Ectodermal cell (in vitro differentiated cells): ENCODE results near the gene SLC25A40.
"Not testable (repeated sequence)": the region's sequence is repeated elsewhere in the genome, so short reads cannot be mapped to it uniquely, and the experiment has no call there.

Source experiments
- H3K27ac ChIP-seq: 2 replicates; pipeline ENCODE4 v1.7.0; 2013; ENCODE audit warnings: mild to moderate bottlenecking, low read depth, low read length; ENCODE audit not compliant: insufficient read depth, poor library complexity, severe bottlenecking
- H3K27me3 ChIP-seq: 2 replicates; pipeline ENCODE4 v1.7.0; 2013; ENCODE audit warnings: mild to moderate bottlenecking, low read length; ENCODE audit not compliant: insufficient read depth, control insufficient read depth, poor library complexity, severe bottlenecking
- H3K36me3 ChIP-seq: one replicate; pipeline ENCODE4 v1.7.0; 2013; ENCODE audit warnings: low read length; ENCODE audit not compliant: control insufficient read depth, insufficient read depth
- H3K4me1 ChIP-seq: one replicate; pipeline ENCODE4 v1.7.0; 2013; ENCODE audit warnings: low read length; ENCODE audit not compliant: control insufficient read depth, insufficient read depth
- H3K4me3 ChIP-seq: 2 replicates; pipeline ENCODE4 v1.7.0; 2013; ENCODE audit warnings: low read depth, low read length, control low read depth; ENCODE audit not compliant: insufficient read depth
- H3K9me3 ChIP-seq: 2 replicates; pipeline ENCODE4 v1.7.0; 2013; ENCODE audit warnings: mild to moderate bottlenecking, low read length, moderate library complexity; ENCODE audit not compliant: control insufficient read depth
- WGBS, 2 experiments: methylation state at CpG; one replicate each; pipeline ENCODE4 v1.1.7; 2013; ENCODE audit warnings: missing lambda C conversion rate in 2 of 2; 5-methylcytosine and 5-hydroxymethylcytosine counted together

Gene SLC25A40

GRCh38 chr7:87828383-87828782, 47.8 kb downstream of the SLC25A40 start:
- H3K36me3 ChIP-seq, H3K27me3 ChIP-seq, H3K9me3 ChIP-seq, H3K4me1 ChIP-seq, H3K4me3 ChIP-seq, H3K27ac ChIP-seq: not testable (repeated sequence)
- 75 to 94% methylated on average over 1 of the region's 1 CpG for WGBS, 2 experiments

GRCh38 chr7:87825369-87825768, 50.8 kb downstream of the SLC25A40 start:
- not testable (repeated sequence) for H3K4me1 ChIP-seq, H3K27ac ChIP-seq, H3K4me3 ChIP-seq, H3K9me3 ChIP-seq, H3K27me3 ChIP-seq, H3K36me3 ChIP-seq
- 94% methylated on average over 2 of the region's 2 CpGs for WGBS, 2 experiments

GRCh38 chr7:87822056-87822455, 54.1 kb downstream of the SLC25A40 start:
- H3K9me3 ChIP-seq, H3K27ac ChIP-seq, H3K36me3 ChIP-seq, H3K4me1 ChIP-seq, H3K4me3 ChIP-seq, H3K27me3 ChIP-seq: not testable (repeated sequence)
- WGBS, 2 experiments = 100% methylated on average over 2 of the region's 4 CpGs

- H3K27ac ChIP-seq = no peak overlapping the region
- no peak overlapping the region for H3K4me3 ChIP-seq
- H3K36me3 ChIP-seq = no peaks in the 10 kb centered on the region
- H3K4me1 ChIP-seq = no peaks in the 10 kb centered on the region
- H3K27me3 ChIP-seq = no peaks in the 10 kb centered on the region
- H3K9me3 ChIP-seq = no peaks in the 10 kb centered on the region
Observed at GRCh38 chr7:87818336-87818735, 57.8 kb downstream of the SLC25A40 start.

GRCh38 chr7:87816389-87816788, 59.8 kb downstream of the SLC25A40 start:
- Histone ChIP-seq H3K27me3 (no peaks in the 10 kb centered on the region), H3K36me3 (no peaks in the 10 kb centered on the region), H3K4me3 (no peak overlapping the region), H3K4me1 (no peaks in the 10 kb centered on the region), H3K9me3 (no peaks in the 10 kb centered on the region), H3K27ac (no peak overlapping the region)
- 71% methylated on average over 1 of the region's 1 CpG; no CpG with 5 or more reads in 1 of the 2 experiments for WGBS, 2 experiments

- Histone ChIP-seq H3K9me3 (no peaks in the 10 kb centered on the region), H3K27me3 (no peaks in the 10 kb centered on the region), H3K4me3 (no peak overlapping the region), H3K36me3 (no peaks in the 10 kb centered on the region), H3K4me1 (no peaks in the 10 kb centered on the region), H3K27ac (no peak overlapping the region)
- 100% methylated on average over 1 of the region's 2 CpGs; no CpG with 5 or more reads in 1 of the 2 experiments for WGBS, 2 experiments
Observed at GRCh38 chr7:87810726-87811125, 65.4 kb downstream of the SLC25A40 start.

- Histone ChIP-seq H3K4me1 (no peaks in the 10 kb centered on the region), H3K27me3 (no peaks in the 10 kb centered on the region), H3K4me3 (no peak overlapping the region), H3K9me3 (no peaks in the 10 kb centered on the region), H3K36me3 (no peaks in the 10 kb centered on the region), H3K27ac (no peak overlapping the region)
- whole genome bisulfite sequencing, 2 experiments = 0 to 11% methylated on average over 1 of the region's 1 CpG
Observed at GRCh38 chr7:87810130-87810529, 66.0 kb downstream of the SLC25A40 start.

- Histone ChIP-seq H3K27ac (no peak overlapping the region), H3K36me3 (no peaks in the 10 kb centered on the region), H3K27me3 (no peaks in the 10 kb centered on the region), H3K9me3 (no peaks in the 10 kb centered on the region), H3K4me3 (no peak overlapping the region), H3K4me1 (no peaks in the 10 kb centered on the region)
Observed at GRCh38 chr7:87806150-87806549, 70.0 kb downstream of the SLC25A40 start.

GRCh38 chr7:87797798-87798403, 78.3 kb downstream of the SLC25A40 start:
- Histone ChIP-seq H3K36me3 (no peaks in the 10 kb centered on the region), H3K4me1 (no peaks in the 10 kb centered on the region), H3K9me3 (no peaks in the 10 kb centered on the region), H3K27me3 (no peaks in the 10 kb centered on the region), H3K27ac (no peak overlapping the region), H3K4me3 (no peak overlapping the region)
- 0 to 6% methylated on average over 1 of the region's 4 CpGs for WGBS, 2 experiments

GRCh38 chr7:87797395-87797794, 78.8 kb downstream of the SLC25A40 start:
- H3K36me3 ChIP-seq = no peaks in the 10 kb centered on the region
- 100% methylated on average over 1 of the region's 1 CpG; no CpG with 5 or more reads in 1 of the 2 experiments for WGBS, 2 experiments
- no peaks in the 10 kb centered on the region for H3K9me3 ChIP-seq
- no peaks in the 10 kb centered on the region for H3K4me1 ChIP-seq
- H3K27ac ChIP-seq = no peak overlapping the region
- no peak overlapping the region for H3K4me3 ChIP-seq
- no peaks in the 10 kb centered on the region for H3K27me3 ChIP-seq
